ENCODE measurements around the gene PLVAP. TPM values are rescaled to one million over a fixed set of nuclear protein-coding genes. Genes with fewer than 3 reads are reported as not detected.

The PLVAP gene, protein sequence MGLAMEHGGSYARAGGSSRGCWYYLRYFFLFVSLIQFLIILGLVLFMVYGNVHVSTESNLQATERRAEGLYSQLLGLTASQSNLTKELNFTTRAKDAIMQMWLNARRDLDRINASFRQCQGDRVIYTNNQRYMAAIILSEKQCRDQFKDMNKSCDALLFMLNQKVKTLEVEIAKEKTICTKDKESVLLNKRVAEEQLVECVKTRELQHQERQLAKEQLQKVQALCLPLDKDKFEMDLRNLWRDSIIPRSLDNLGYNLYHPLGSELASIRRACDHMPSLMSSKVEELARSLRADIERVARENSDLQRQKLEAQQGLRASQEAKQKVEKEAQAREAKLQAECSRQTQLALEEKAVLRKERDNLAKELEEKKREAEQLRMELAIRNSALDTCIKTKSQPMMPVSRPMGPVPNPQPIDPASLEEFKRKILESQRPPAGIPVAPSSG
- not detected for total RNA-seq

DNA sequence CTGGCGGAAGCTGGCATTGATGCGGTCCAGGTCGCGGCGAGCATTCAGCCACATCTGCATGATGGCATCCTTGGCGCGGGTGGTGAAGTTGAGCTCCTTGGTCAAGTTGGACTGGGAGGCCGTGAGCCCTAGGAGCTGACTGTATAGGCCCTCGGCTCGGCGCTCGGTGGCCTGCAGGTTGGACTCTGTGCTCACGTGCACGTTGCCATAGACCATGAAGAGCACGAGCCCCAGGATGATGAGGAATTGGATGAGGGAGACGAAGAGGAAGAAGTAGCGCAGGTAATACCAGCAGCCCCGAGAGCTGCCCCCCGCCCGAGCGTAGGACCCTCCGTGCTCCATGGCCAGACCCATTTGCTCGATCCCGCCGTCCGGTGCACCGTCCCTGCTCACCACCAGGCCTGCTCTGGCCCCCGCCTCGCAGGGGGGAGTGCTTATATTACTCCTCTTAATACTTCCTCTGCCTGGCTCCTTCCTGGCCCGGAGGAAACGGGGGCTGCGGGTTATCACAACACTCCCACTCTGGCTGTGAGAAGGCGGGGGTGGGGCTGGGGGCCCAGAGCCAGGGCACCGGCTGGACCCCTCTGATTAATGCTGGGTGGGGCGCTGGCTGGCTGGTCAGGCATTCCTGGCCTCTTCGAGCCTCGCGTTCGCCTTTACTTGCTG lies at the start of gene PLVAP:
Gene PLVAP (minus strand): TSS at position 408 of the 666 bp plus-strand sequence. CDS start 54 bp downstream, at position 354.
- ATAC-seq, result no peak
- Mint-ChIP-seq H3K27me3 (peaks cover 10% of the 10 kb centered on the region), H3K27ac (no peak within 1 kb of the TSS), H3K4me1 (no peaks in the 10 kb centered on the region), H3K9me3 (ENCODE audit: low read depth) (peaks cover 4% of the 10 kb centered on the region), H3K4me3 (no peak within 1 kb of the TSS), H3K36me3 (ENCODE audit: low read depth) (peaks cover 2% of the 10 kb centered on the region)
- CTCF ChIA-PET, result interaction anchor here (1.4 kb wide), 1 partner anchor 12 kb away, joined by 5 read pairs; no protein-coding TSS in a partner anchor
- DNase-seq, result no peak
- intact Hi-C loops (cut with DNase I, micrococcal nuclease), result no loop called here
- POLR2A ChIA-PET, result no interaction called here

DNA sequence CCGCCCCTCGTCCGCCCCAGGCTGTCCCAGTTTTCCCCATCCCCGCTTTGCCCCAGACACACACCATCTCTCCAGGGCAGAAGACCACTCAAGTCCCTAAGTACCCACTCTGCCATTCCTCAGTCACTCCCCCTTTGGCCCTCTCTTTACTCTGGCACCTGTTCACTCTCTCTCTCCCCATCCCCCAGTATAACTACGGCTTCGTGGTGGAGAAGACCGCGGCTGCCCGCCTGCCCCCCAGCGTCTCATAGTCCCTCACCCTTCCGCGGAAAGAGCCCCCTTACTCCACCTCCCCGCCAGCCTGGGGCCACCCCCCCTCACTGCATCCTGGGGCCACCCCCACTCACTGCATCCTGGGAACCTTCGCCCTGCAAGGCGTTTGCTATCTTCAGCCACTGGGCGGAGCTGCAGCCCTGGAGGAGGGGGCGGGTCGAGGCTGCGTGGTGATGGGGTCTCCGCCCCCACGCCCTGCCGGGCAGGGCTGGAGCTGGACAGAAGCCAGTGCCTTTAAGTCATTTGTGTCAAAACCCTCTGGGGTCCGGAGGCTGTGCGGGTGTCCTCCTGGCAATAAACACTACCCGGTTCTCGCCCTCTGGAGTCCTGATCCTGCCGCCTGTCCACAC lies 47.7 kb upstream of the PLVAP start:
- no peak overlapping the region for H3K4me3 Mint-ChIP-seq
- no peaks in the 10 kb centered on the region for H3K9me3 Mint-ChIP-seq (ENCODE audit: low read depth)
- ATAC-seq, result peak; percentile 42
- ChIA-PET POLR2A (no interaction called here), CTCF (interaction anchor here (0.6 kb wide), 1 partner anchor 147 kb away, joined by 3 read pairs; no protein-coding TSS in a partner anchor)
- H3K27ac Mint-ChIP-seq, result no peak overlapping the region
- H3K36me3 Mint-ChIP-seq (ENCODE audit: low read depth), result peaks cover 6% of the 10 kb centered on the region
- DNase-seq, result peak; percentile 58
- intact Hi-C loops (cut with DNase I, micrococcal nuclease), result no loop called here
- peaks cover 4% of the 10 kb centered on the region for H3K4me1 Mint-ChIP-seq
- H3K27me3 Mint-ChIP-seq, result no peaks in the 10 kb centered on the region

DNA sequence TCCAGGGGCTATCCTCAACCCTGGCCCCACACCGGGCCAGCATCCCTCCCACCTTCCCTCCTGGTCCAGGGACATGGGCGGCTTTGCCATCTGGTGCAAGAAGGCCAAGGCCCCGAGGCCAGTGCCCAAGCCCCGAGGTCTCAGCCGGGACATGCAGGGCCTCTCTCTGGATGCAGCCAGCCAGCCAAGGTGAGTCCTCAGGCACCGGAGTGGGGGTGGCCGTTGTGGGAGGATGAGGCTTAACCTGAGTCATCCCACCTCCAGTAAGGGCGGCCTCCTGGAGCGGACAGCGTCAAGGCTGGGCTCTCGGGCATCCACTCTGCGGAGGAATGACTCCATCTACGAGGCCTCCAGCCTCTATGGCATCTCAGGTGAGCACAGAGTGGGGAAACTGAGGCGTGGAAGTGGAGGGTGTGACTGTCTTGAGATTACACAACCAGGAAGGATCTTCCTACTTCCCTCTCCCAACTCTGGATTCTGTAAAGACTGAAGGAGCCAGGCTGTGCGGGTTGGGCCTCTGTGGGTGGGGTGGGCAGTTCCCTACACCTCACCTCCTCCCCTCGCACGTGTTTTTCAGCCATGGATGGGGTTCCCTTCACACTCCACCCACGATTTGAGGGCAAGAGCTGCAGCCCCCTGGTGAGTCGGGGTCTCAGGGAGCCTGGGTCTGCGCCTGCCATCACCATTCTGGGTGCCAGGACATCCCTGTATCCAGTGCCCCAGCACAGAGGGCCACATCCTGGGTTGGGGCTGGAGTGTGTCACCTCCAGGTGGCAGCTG lies 46.5 kb upstream of the PLVAP start:
- intact Hi-C loops (cut with DNase I, micrococcal nuclease), result no loop called here
- peaks cover 6% of the 10 kb centered on the region for H3K36me3 Mint-ChIP-seq (ENCODE audit: low read depth)
- peaks cover 11% of the 10 kb centered on the region for H3K4me1 Mint-ChIP-seq
- DNase-seq (no peak), ATAC-seq (no peak)
- H3K27ac Mint-ChIP-seq, result no peak overlapping the region
- H3K4me3 Mint-ChIP-seq, result no peak overlapping the region
- POLR2A ChIA-PET, result no interaction called here
- H3K9me3 Mint-ChIP-seq (ENCODE audit: low read depth), result no peaks in the 10 kb centered on the region
- CTCF ChIA-PET, result interaction anchor here (0.6 kb wide), 3 partner anchors 29 to 148 kb away, joined by 3 read pairs; no protein-coding TSS in a partner anchor
- no peaks in the 10 kb centered on the region for H3K27me3 Mint-ChIP-seq

DNA sequence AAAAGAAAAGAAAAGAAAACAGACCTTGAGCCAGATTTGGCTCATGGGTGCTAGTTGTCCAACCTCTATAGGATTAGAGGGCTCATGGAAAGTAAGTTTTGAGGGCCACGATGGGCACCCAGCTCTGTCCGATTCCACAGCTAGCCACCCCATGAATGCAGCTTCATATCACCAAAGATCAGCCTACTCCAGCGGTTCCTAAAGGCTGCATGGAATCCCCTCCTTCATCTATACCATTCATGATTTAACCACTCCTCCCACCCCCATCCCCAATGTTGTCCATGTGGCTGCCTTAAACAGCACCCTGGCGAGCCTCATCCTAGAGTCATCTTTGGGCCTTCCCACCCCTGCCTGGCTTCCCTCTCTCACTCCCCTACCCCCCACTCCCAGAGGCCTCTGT lies 44.8 kb upstream of the PLVAP start:
- no peaks in the 10 kb centered on the region for H3K27me3 Mint-ChIP-seq
- ChIA-PET POLR2A (interaction anchor here (0.7 kb wide), 1 partner anchor 671 kb away, joined by 6 read pairs; no protein-coding TSS in a partner anchor), CTCF (no interaction called here)
- no peaks in the 10 kb centered on the region for H3K9me3 Mint-ChIP-seq (ENCODE audit: low read depth)
- ATAC-seq, result no peak
- intact Hi-C loops (cut with DNase I, micrococcal nuclease), result no loop called here
- H3K36me3 Mint-ChIP-seq (ENCODE audit: low read depth), result peaks cover 7% of the 10 kb centered on the region
- peaks cover 11% of the 10 kb centered on the region for H3K4me1 Mint-ChIP-seq
- H3K27ac Mint-ChIP-seq, result no peak overlapping the region
- no peak overlapping the region for H3K4me3 Mint-ChIP-seq
- DNase-seq, result no peak

DNA sequence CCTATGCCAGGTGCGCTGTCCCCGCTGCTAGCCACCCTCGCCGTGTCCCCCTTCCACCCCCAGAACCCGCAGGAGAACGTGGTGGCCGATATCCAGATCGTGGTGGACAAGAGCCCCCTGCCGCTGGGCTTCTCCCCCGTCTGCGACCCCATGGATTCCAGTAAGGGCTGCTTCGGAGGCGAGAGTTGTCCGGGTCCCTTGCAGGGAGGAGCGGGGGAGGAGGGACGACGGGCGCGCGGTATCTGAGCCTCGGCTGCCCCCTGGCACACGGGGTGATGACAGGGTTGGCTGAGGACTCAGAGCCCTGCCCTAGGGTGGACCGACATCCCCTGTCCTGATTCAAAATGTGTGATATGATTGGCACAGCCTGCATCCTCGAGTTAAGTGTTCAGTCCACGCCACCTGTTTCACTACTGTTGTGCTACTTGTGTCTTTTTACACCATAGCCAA lies 43.4 kb upstream of the PLVAP start:
- Mint-ChIP-seq H3K4me1 (peaks cover 11% of the 10 kb centered on the region), H3K9me3 (ENCODE audit: low read depth) (no peaks in the 10 kb centered on the region), H3K27me3 (no peaks in the 10 kb centered on the region), H3K4me3 (peak overlapping the region; percentile 91), H3K36me3 (ENCODE audit: low read depth) (peaks cover 8% of the 10 kb centered on the region), H3K27ac (peak overlapping the region; percentile 74)
- peak; percentile 20 for ATAC-seq
- POLR2A ChIA-PET, result interaction anchor here (1.9 kb wide), 1 partner anchor 14 kb away, joined by 10 read pairs; the partner anchor contains the start of gene BST2
- peak; percentile 49 for DNase-seq
- CTCF ChIA-PET, result no interaction called here
- intact Hi-C loops (cut with DNase I, micrococcal nuclease), result loop anchor here in 1 of 2 experiments (1.0 kb wide), 4 partner anchors 30 to 345 kb away; partner anchors contain the start of genes HAUS8, MYO9B, SLC27A1 and USE1

DNA sequence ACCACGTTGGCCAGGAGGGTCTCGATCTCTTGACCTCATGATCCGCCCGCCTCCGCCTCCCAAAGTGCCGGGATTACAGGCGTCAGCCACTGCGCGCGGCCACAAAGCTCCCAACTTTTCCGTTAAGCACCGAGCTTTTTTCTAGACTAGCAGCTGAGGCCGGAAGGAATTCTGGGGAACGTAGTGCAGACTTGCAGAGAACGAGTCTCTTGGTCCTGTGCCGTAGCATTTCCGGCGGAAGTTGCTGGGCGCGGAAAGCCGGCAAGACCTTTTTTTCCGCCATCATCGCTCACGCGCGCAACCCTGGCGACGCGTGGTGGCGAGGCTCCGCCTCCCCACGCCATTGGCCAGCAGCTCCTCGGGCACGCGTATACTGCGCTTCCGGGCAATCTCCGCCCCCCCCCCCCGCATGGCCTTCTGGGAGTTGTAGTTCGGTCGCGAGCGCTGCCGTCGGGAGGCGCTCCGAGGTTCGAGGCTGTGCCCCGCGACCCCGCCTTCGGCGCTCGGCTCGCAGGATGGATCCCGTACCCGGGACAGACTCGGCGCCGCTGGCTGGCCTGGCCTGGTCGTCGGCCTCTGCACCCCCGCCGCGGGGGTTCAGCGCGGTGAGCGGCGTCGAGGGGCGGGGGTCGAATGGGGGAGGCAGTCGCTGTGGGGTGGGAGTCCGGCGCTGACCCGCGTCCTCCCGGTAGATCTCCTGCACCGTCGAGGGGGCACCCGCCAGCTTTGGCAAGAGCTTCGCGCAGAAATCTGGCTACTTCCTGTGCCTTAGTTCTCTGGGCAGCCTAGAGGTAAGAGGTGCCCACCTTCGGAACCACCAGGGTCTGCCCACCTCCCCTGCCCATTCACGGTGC lies 42.7 kb upstream of the PLVAP start, which contains the start of gene MVB12A:
Gene MVB12A (plus strand): TSS at position 427 of the 854 bp plus-strand sequence. CDS start 89 bp downstream, at position 516.
- peaks cover 8% of the 10 kb centered on the region for H3K36me3 Mint-ChIP-seq (ENCODE audit: low read depth)
- H3K27me3 Mint-ChIP-seq, result no peaks in the 10 kb centered on the region
- H3K27ac Mint-ChIP-seq, result peak within 1 kb of the TSS; percentile 87
- ATAC-seq, result peak; percentile 95
- intact Hi-C loops (cut with DNase I, micrococcal nuclease), result loop anchor here (1.0 to 5.0 kb wide), 14 partner anchors 14 to 1343 kb away; partner anchors contain the start of genes GTPBP3 (in 2 of the 2), BABAM1 (in 1 of the 2), BST2 (in 1 of the 2) and COLGALT1 (in 1 of the 2)
- peaks cover 11% of the 10 kb centered on the region for H3K4me1 Mint-ChIP-seq
- DNase-seq, result peak; percentile 97
- ChIA-PET POLR2A (interaction anchor here (1.1 to 1.9 kb wide), 3 partner anchors 14 to 185 kb away, joined by 4 to 10 read pairs (median 5); partner anchors contain the start of genes BST2 and DDA1), CTCF (interaction anchor here (0.6 to 1.5 kb wide), 13 partner anchors 9 to 428 kb away, joined by 3 to 9 read pairs (median 4); partner anchors contain the start of genes DDA1 and JAK3)
- H3K9me3 Mint-ChIP-seq (ENCODE audit: low read depth), result no peaks in the 10 kb centered on the region
- peak within 1 kb of the TSS; percentile 91 for H3K4me3 Mint-ChIP-seq

DNA sequence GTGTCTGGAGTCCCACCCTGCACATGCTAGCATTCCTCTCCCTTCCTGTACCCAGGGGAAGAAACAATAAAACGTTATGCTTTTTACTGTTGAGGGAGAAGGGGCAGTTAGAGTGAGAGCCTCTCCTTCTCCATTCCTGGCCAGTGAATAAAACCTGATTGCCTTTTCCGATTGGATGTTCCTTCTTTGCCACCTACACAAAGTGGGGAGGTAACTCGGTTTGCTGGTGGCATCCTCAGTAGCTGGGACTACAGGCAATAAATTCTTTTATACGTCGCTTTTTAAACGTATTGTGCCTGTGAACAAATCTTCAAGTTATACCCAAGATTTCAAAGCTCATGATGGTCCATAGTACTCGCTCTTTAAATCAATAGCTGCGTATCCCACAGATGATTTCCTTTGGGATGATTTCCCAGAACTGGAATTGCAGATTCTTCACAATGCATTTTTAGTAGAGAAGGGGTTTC lies 42.0 kb upstream of the PLVAP start:
- ChIA-PET CTCF (interaction anchor here (0.6 to 1.5 kb wide), 13 partner anchors 9 to 428 kb away, joined by 3 to 9 read pairs (median 4); partner anchors contain the start of genes DDA1 and JAK3), POLR2A (interaction anchor here (1.1 to 1.9 kb wide), 3 partner anchors 13 to 184 kb away, joined by 4 to 10 read pairs (median 5); partner anchors contain the start of genes BST2 and DDA1)
- Mint-ChIP-seq H3K27ac (peak overlapping the region; percentile 87), H3K27me3 (no peaks in the 10 kb centered on the region), H3K4me3 (peak overlapping the region; percentile 91), H3K9me3 (ENCODE audit: low read depth) (no peaks in the 10 kb centered on the region), H3K36me3 (ENCODE audit: low read depth) (peaks cover 9% of the 10 kb centered on the region), H3K4me1 (peaks cover 11% of the 10 kb centered on the region)
- no peak for ATAC-seq
- intact Hi-C loops (cut with DNase I, micrococcal nuclease), result loop anchor here (1.0 to 5.0 kb wide), 10 partner anchors 13 to 1342 kb away; partner anchors contain the start of genes GTPBP3 (in 2 of the 2), BABAM1 (in 1 of the 2), BST2 (in 1 of the 2) and COLGALT1 (in 1 of the 2)
- no peak for DNase-seq

DNA sequence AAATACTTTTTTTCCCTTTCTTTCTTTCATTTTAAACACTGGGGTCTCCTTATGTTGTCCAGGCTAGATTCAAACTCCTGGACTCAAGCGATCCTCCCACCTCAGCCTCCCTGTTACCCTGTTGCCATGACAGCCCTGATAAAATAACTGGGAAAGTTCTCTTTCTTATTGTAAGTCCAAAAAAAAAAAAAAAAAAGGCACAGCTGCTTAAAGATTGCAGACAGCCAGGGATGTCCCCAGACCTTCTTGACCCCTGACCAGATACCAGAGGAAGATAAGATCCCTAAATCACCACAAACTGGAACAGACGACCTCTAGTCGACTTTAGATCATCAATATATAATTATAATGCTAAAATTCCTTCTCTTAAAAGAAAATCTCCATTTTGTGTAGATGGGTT lies 41.6 kb upstream of the PLVAP start:
- ChIA-PET CTCF (interaction anchor here (1.0 to 1.5 kb wide), 3 partner anchors 15 to 77 kb away, joined by 3 to 9 read pairs (median 4); no protein-coding TSS in a partner anchor), POLR2A (interaction anchor here (1.3 to 1.9 kb wide), 2 partner anchors 13 to 110 kb away, joined by 4 to 10 read pairs; partner anchors contain the start of genes BST2 and DDA1)
- no peaks in the 10 kb centered on the region for H3K9me3 Mint-ChIP-seq (ENCODE audit: low read depth)
- H3K27me3 Mint-ChIP-seq, result no peaks in the 10 kb centered on the region
- no peak for DNase-seq
- intact Hi-C loops (cut with DNase I, micrococcal nuclease), result loop anchor here (1.0 to 5.0 kb wide), 10 partner anchors 12 to 1341 kb away; partner anchors contain the start of genes GTPBP3 (in 2 of the 2), BABAM1 (in 1 of the 2), BST2 (in 1 of the 2) and COLGALT1 (in 1 of the 2)
- peaks cover 9% of the 10 kb centered on the region for H3K36me3 Mint-ChIP-seq (ENCODE audit: low read depth)
- peak overlapping the region; percentile 91 for H3K4me3 Mint-ChIP-seq
- no peak for ATAC-seq
- H3K4me1 Mint-ChIP-seq, result peaks cover 11% of the 10 kb centered on the region
- peak overlapping the region; percentile 87 for H3K27ac Mint-ChIP-seq

DNA sequence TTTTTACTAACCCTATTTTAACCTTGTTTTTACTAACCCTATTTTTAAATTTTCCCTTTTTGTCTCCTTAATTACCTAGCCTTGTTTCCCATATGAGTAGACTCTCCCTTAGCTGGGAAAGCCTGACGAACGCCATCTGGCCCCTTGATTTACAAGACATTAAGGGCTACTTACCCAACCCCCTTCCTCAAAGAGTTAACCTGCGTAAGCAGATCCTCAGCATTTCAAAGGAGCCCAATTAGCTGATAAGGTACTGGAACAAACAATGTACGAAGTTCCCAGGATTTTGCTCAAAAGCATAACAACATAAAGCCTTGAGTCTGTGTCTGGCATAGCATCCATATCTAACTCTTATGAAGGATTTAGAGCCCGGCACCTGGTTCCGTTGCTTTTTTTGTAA lies 38.0 kb upstream of the PLVAP start:
- no peak overlapping the region for H3K4me3 Mint-ChIP-seq
- peaks cover 7% of the 10 kb centered on the region for H3K4me1 Mint-ChIP-seq
- POLR2A ChIA-PET, result no interaction called here
- no peak for DNase-seq
- no peak overlapping the region for H3K27ac Mint-ChIP-seq
- intact Hi-C loops (cut with DNase I, micrococcal nuclease), result loop anchor here in 1 of 2 experiments (5.0 kb wide), 1 partner anchor 1338 kb away; the partner anchor contains the start of gene TPM4
- H3K9me3 Mint-ChIP-seq (ENCODE audit: low read depth), result no peaks in the 10 kb centered on the region
- no peaks in the 10 kb centered on the region for H3K27me3 Mint-ChIP-seq
- CTCF ChIA-PET, result interaction anchor here (1.0 kb wide), 1 partner anchor 34 kb away, joined by 3 read pairs; no protein-coding TSS in a partner anchor
- ATAC-seq, result no peak
- peaks cover 7% of the 10 kb centered on the region for H3K36me3 Mint-ChIP-seq (ENCODE audit: low read depth)

Measured in activated CD4-positive, alpha-beta T cell treated with anti-CD3 and anti-CD28 coated beads for 36 hours (primary cell).